IMR-90 (cell line): ENCODE data around the gene SEMA3E. TPM values are rescaled to one million over a fixed set of nuclear protein-coding genes. Genes with fewer than 3 reads are reported as not detected.

Source experiments
- ATAC-seq: fragments of 200-7000 bp; cut with Tn5 transposase; 2 replicates; pipeline ENCODE4 v1.9.1; 2020; ENCODE audit warnings: low read depth, mild to moderate bottlenecking, moderate library complexity
- BruUV-seq: library from RNA; stranded (reverse); fragments of 400-500 nt; replicated peaks from 2 replicates; lab custom pipeline; 2021; lab: Mats Ljungman, UMichigan
- CTCF ChIA-PET: fragments of 300-600 bp; formaldehyde crosslinking; extraction: SDS; loops from one replicate; lab custom pipeline; 2021; ENCODE audit warnings: antibody characterized with exemption; lab: Yijun Ruan, JAX
- POLR2A ChIA-PET: fragments of 300-600 bp; sonication (Branson Sonifier 250); formaldehyde crosslinking; loops from one replicate; lab custom pipeline; 2022; ENCODE audit warnings: antibody characterized with exemption; ENCODE audit not compliant: unreplicated experiment; lab: Charles Lee
- DNase-seq: peaks from one replicate; pipeline ENCODE4 v3.0.0; 2013
- H2AFZ ChIP-seq: replicated peaks from 2 replicates; pipeline ENCODE3; 2013; ENCODE audit warnings: low read length, mild to moderate bottlenecking; ENCODE audit not compliant: poor library complexity
- H2AK5ac ChIP-seq: 2 replicates; pipeline ENCODE4 v1.6.1; 2013; ENCODE audit warnings: low read depth, low read length, inconsistent platforms
- H2AK9ac ChIP-seq: replicated peaks from 2 replicates; pipeline ENCODE3; 2013; ENCODE audit warnings: mild to moderate bottlenecking, low read depth, low read length, moderate library complexity; ENCODE audit not compliant: poor library complexity
- H2BK120ac ChIP-seq: 2 replicates; pipeline ENCODE4 v1.6.1; 2013; ENCODE audit warnings: low read depth, low read length, inconsistent platforms
- H2BK15ac ChIP-seq: 3 replicates; pipeline ENCODE4 v1.6.1; 2013; ENCODE audit warnings: low read depth, low read length, inconsistent platforms
- H2BK20ac ChIP-seq: 2 replicates; pipeline ENCODE4 v1.6.1; 2013; ENCODE audit warnings: low read depth, mild to moderate bottlenecking, inconsistent platforms, low read length, moderate library complexity
- H2BK5ac ChIP-seq: 2 replicates; pipeline ENCODE4 v1.6.1; 2013; ENCODE audit warnings: mild to moderate bottlenecking, low read depth, low read length, inconsistent platforms; ENCODE audit not compliant: poor library complexity, severe bottlenecking
- H3K14ac ChIP-seq: replicated peaks from 2 replicates; pipeline ENCODE4 v1.6.1; 2013; ENCODE audit warnings: low read depth, low read length, inconsistent platforms
- H3K18ac ChIP-seq: 2 replicates; pipeline ENCODE4 v1.6.1; 2013; ENCODE audit warnings: low read depth, low read length, control low read depth
- H3K23ac ChIP-seq: 2 replicates; pipeline ENCODE4 v1.6.1; 2013; ENCODE audit warnings: low read depth, low read length, inconsistent platforms
- H3K27ac ChIP-seq: 2 replicates; pipeline ENCODE4 v1.5.1; 2013; ENCODE audit warnings: mild to moderate bottlenecking, control low read depth, low read length; ENCODE audit not compliant: insufficient read depth
- H3K27me3 ChIP-seq: 2 replicates; pipeline ENCODE4 v1.6.1; 2013; ENCODE audit warnings: low read length; ENCODE audit not compliant: control insufficient read depth, insufficient read depth
- H3K36me3 ChIP-seq: 2 replicates; pipeline ENCODE4 v1.6.1; 2013; ENCODE audit warnings: low read length, mixed read lengths; ENCODE audit not compliant: control insufficient read depth, insufficient read depth
- H3K4ac ChIP-seq: 2 replicates; pipeline ENCODE4 v1.6.1; 2013; ENCODE audit warnings: low read depth, low read length, inconsistent platforms
- H3K4me1 ChIP-seq: 2 replicates; pipeline ENCODE4 v1.6.1; 2013; ENCODE audit warnings: low read length, mixed read lengths; ENCODE audit not compliant: control insufficient read depth, insufficient read depth
- H3K4me2 ChIP-seq: 2 replicates; pipeline ENCODE4 v1.6.1; 2013; ENCODE audit warnings: low read depth, mild to moderate bottlenecking, control low read depth, low read length, moderate library complexity
- H3K4me3 ChIP-seq: 2 replicates; pipeline ENCODE4 v1.5.1; 2013; ENCODE audit warnings: low read depth, mild to moderate bottlenecking, control low read depth, low read length, moderate library complexity; ENCODE audit not compliant: insufficient read depth
- H3K56ac ChIP-seq: 2 replicates; pipeline ENCODE4 v1.6.1; 2013; ENCODE audit warnings: low read length, inconsistent platforms; ENCODE audit not compliant: insufficient read depth; ENCODE audit errors: extremely low read depth
- H3K79me1 ChIP-seq, 2 experiments: 2 replicates each; pipeline ENCODE4 v1.6.1; 2013; ENCODE audit warnings: low read length in 2 of 2, inconsistent platforms in 1 of 2, low read depth in 1 of 2
- H3K9ac ChIP-seq: 2 replicates; pipeline ENCODE4 v1.6.1; 2013; ENCODE audit warnings: low read depth, low read length, control low read depth
- H3K9me1 ChIP-seq: 2 replicates; pipeline ENCODE4 v1.6.1; 2013; ENCODE audit warnings: low read length, inconsistent platforms; ENCODE audit not compliant: insufficient read depth
- H3K9me3 ChIP-seq: 2 replicates; pipeline ENCODE4 v1.6.1; 2013; ENCODE audit warnings: low read length; ENCODE audit not compliant: control insufficient read depth, insufficient read depth
- H4K20me1 ChIP-seq: 2 replicates; pipeline ENCODE4 v1.6.1; 2013; ENCODE audit warnings: low read length, inconsistent platforms; ENCODE audit not compliant: insufficient read depth
- H4K5ac ChIP-seq: 2 replicates; pipeline ENCODE4 v1.6.1; 2013; ENCODE audit warnings: mild to moderate bottlenecking, low read depth, low read length, control low read depth
- H4K8ac ChIP-seq, 2 experiments: 2 replicates each; pipeline ENCODE4 v1.6.1; 2013; ENCODE audit warnings: low read depth in 2 of 2, low read length in 2 of 2, control low read depth in 1 of 2, inconsistent platforms in 1 of 2
- H4K91ac ChIP-seq: 2 replicates; pipeline ENCODE4 v1.6.1; 2013; ENCODE audit warnings: low read depth, low read length, inconsistent platforms; ENCODE audit not compliant: insufficient read depth
- BHLHE40 ChIP-seq: fragments of 150-350 bp; IDR thresholded peaks from 2 replicates; pipeline ENCODE4 v1.6.1; 2016; ENCODE audit warnings: mild to moderate bottlenecking, low read depth, low read length
- CHD1 ChIP-seq: IDR thresholded peaks from 2 replicates; pipeline ENCODE4 v1.6.1; 2012; ENCODE audit warnings: low read depth, low read length, improper control_type of control experiment
- MXI1 ChIP-seq: IDR thresholded peaks from 2 replicates; pipeline ENCODE4 v1.6.1; 2012; ENCODE audit warnings: low read depth, mild to moderate bottlenecking, low read length, moderate library complexity, borderline replicate concordance
- POLR2A ChIP-seq: IDR thresholded peaks from 2 replicates; pipeline ENCODE4 v1.6.1; 2012; ENCODE audit warnings: mild to moderate bottlenecking, low read depth, low read length
- WGBS, 2 experiments: methylation state at CpG; one replicate each; pipeline versions ENCODE4 v1.1.5 to v1.1.7; 2013; ENCODE audit warnings: missing lambda C conversion rate in 2 of 2; ENCODE audit not compliant: insufficient read length in 1 of 2; ENCODE audit errors: extremely low coverage in 2 of 2; 5-methylcytosine and 5-hydroxymethylcytosine counted together
- dilution Hi-C: fragments of 300-500 bp; cut with HindIII; formaldehyde crosslinking; loops from one replicate; pipeline ENCODE4 v1.14.3; 2018; ENCODE audit warnings: low sequenced_read_pairs; ENCODE audit not compliant: unreplicated experiment
- in situ Hi-C: fragments of 300-500 bp; cut with MboI; formaldehyde crosslinking; loops from 3 replicates; pipeline ENCODE4 v1.14.3; 2019; ENCODE audit warnings: low sequenced_read_pairs, inconsistent platforms, mixed read lengths
- intact Hi-C: fragments of 100-400 bp; cut with micrococcal nuclease; formaldehyde crosslinking; loops from 2 replicates; pipeline ENCODE4 v1.10.0; 2022
- polyA plus RNA-seq, 3 experiments: library from polyadenylated mRNA; depleted of rRNA; stranded (reverse); fragments of >200 nt; gene quantifications; 2 replicates each; pipeline ENCODE4 v1.2.3, GENCODE V29; 2012; ENCODE audit warnings: low replicate concordance in 1 of 3
- total RNA-seq: library from RNA; depleted of rRNA; stranded (reverse); fragments of >200 nt; gene quantifications from 2 replicates; pipeline ENCODE4 v1.2.3, GENCODE V29; 2012

Gene SEMA3E
- total and polyA plus RNA-seq, 2 of the 4 experiments (the other 2 are of a cell fraction) = 0.31 to 0.72 TPM

GRCh38 chr7:83355143-83355542 is 293.8 kb downstream of the SEMA3E start:
- dilution Hi-C loops = no loop called here

More at GRCh38 chr7:83355143-83355542, 293.8 kb downstream of the SEMA3E start:
- no peak overlapping the region for H3K4me3 ChIP-seq
- no peak overlapping the region for H3K4ac ChIP-seq
- H2BK20ac ChIP-seq = no peak overlapping the region
- intact Hi-C loops = no loop called here
- H4K8ac ChIP-seq = no peak overlapping the region
- H2BK5ac ChIP-seq = no peak overlapping the region
- no peak overlapping the region for H3K56ac ChIP-seq
- no peaks in the 10 kb centered on the region for H3K27me3 ChIP-seq
- TF ChIP-seq POLR2A (no peak), CHD1 (no peak), BHLHE40 (no peak), MXI1 (no peak)
- no peaks in the 10 kb centered on the region for H3K36me3 ChIP-seq
- in situ Hi-C loops = no loop called here
- H3K4me1 ChIP-seq = no peaks in the 10 kb centered on the region
- BruUV-seq = no TSS peak
- no peak overlapping the region for H3K14ac ChIP-seq
- no peaks in the 10 kb centered on the region for H3K9me3 ChIP-seq
- ATAC-seq (no peak), DNase-seq (no peak)
- no peak overlapping the region for H3K18ac ChIP-seq
- no peak overlapping the region for H2BK120ac ChIP-seq
- no peak overlapping the region for H2AFZ ChIP-seq
- no peak overlapping the region for H2AK5ac ChIP-seq
- no peak overlapping the region for H2AK9ac ChIP-seq
- H3K4me2 ChIP-seq = no peak overlapping the region
- no peaks in the 10 kb centered on the region for H3K9me1 ChIP-seq
- no peak overlapping the region for H2BK15ac ChIP-seq
- no peaks in the 10 kb centered on the region for H4K20me1 ChIP-seq
- no peak overlapping the region for H4K91ac ChIP-seq
- no peak overlapping the region for H3K9ac ChIP-seq
- no peak overlapping the region for H3K27ac ChIP-seq
- no peaks in the 10 kb centered on the region for H3K79me1 ChIP-seq
- H3K23ac ChIP-seq = no peak overlapping the region
- WGBS, 2 experiments = no CpG with 5 or more reads among the region's 3 CpGs
- no peak overlapping the region for H4K5ac ChIP-seq
- CTCF ChIA-PET = no interaction called here
- POLR2A ChIA-PET = no interaction called here
